Large intestine (tissue), 3 donors: ENCODE measurements around the gene FITM1. TPM values are rescaled to one million over a fixed set of nuclear protein-coding genes. Genes with fewer than 3 reads are reported as not detected.

Experiments used
- DNase-seq, 2 donors: peaks; one replicate each; pipeline versions ENCODE4 v3.0.0 to v3.0.0-alpha.2; 2013
- H3K27ac ChIP-seq: one replicate; pipeline ENCODE4 v1.5.1; 2013; ENCODE audit warnings: low read length
- H3K27me3 ChIP-seq: 2 replicates; pipeline ENCODE4 v1.6.1; 2013; ENCODE audit warnings: low read length; ENCODE audit not compliant: control insufficient read depth, insufficient read depth
- H3K36me3 ChIP-seq: 2 replicates; pipeline ENCODE4 v1.6.1; 2013; ENCODE audit warnings: low read length; ENCODE audit not compliant: control insufficient read depth, insufficient read depth
- H3K4me1 ChIP-seq: one replicate; pipeline ENCODE4 v1.6.1; 2013; ENCODE audit warnings: low read length; ENCODE audit not compliant: control insufficient read depth, insufficient read depth
- H3K4me3 ChIP-seq: one replicate; pipeline ENCODE4 v1.5.1; 2013; ENCODE audit warnings: low read length
- H3K9me3 ChIP-seq: one replicate; pipeline ENCODE4 v1.6.1; 2013; ENCODE audit warnings: mild to moderate bottlenecking, low read depth, low read length, moderate library complexity; ENCODE audit not compliant: control insufficient read depth
- WGBS: methylation state at CpG from one replicate; pipeline ENCODE4 v1.1.5; 2013; ENCODE audit warnings: low lambda C conversion rate; ENCODE audit not compliant: insufficient coverage; 5-methylcytosine and 5-hydroxymethylcytosine counted together
- polyA plus RNA-seq: library from polyadenylated mRNA; unstranded; fragments of 120-200 nt; gene quantifications from one replicate; pipeline ENCODE4 v1.2.1, GENCODE V29; 2013

Gene FITM1
- polyA plus RNA-seq, 1 donor: 2.8 TPM

- H3K4me3 ChIP-seq: no peak overlapping the region
- no peak for DNase-seq
- peaks cover 20% of the 10 kb centered on the region for H3K4me1 ChIP-seq
- H3K9me3 ChIP-seq: no peaks in the 10 kb centered on the region
- WGBS: no CpG with 5 or more reads among the region's 9 CpGs
- H3K36me3 ChIP-seq: peaks cover 53% of the 10 kb centered on the region
- H3K27me3 ChIP-seq: no peaks in the 10 kb centered on the region
- no peak overlapping the region for H3K27ac ChIP-seq
These were observed 19.6 kb downstream of the FITM1 start for GRCh38 chr14:24150061-24150460.

- Histone ChIP-seq H3K27me3 (no peaks in the 10 kb centered on the region), H3K4me3 (no peak overlapping the region), H3K27ac (no peak overlapping the region), H3K9me3 (no peaks in the 10 kb centered on the region), H3K4me1 (peaks cover 15% of the 10 kb centered on the region), H3K36me3 (peaks cover 58% of the 10 kb centered on the region)
- no peak for DNase-seq
- no CpG with 5 or more reads among the region's 9 CpGs for WGBS
These were observed 20.1 kb downstream of the FITM1 start for GRCh38 chr14:24150567-24150966.

GRCh38 chr14:24150993-24151392, 20.5 kb downstream of the FITM1 start:
- H3K27me3 ChIP-seq: no peaks in the 10 kb centered on the region
- peaks cover 62% of the 10 kb centered on the region for H3K36me3 ChIP-seq
- no peaks in the 10 kb centered on the region for H3K9me3 ChIP-seq
- peaks cover 11% of the 10 kb centered on the region for H3K4me1 ChIP-seq
- no peak overlapping the region for H3K4me3 ChIP-seq
- H3K27ac ChIP-seq: no peak overlapping the region
- DNase-seq: no peak
- no CpG with 5 or more reads among the region's 9 CpGs for WGBS

GRCh38 chr14:24151404-24152080, 21.1 kb downstream of the FITM1 start:
- H3K9me3 ChIP-seq: no peaks in the 10 kb centered on the region
- peaks cover 66% of the 10 kb centered on the region for H3K36me3 ChIP-seq
- no peak for DNase-seq
- WGBS: no CpG with 5 or more reads among the region's 16 CpGs
- H3K4me3 ChIP-seq: no peak overlapping the region
- peaks cover 9% of the 10 kb centered on the region for H3K4me1 ChIP-seq
- H3K27ac ChIP-seq: no peak overlapping the region
- no peaks in the 10 kb centered on the region for H3K27me3 ChIP-seq

GRCh38 chr14:24155100-24155499, 24.6 kb downstream of the FITM1 start:
- WGBS: no CpG with 5 or more reads among the region's 10 CpGs
- H3K4me3 ChIP-seq: no peak overlapping the region
- H3K27ac ChIP-seq: no peak overlapping the region
- DNase-seq: no peak
- H3K27me3 ChIP-seq: no peaks in the 10 kb centered on the region
- peaks cover 4% of the 10 kb centered on the region for H3K4me1 ChIP-seq
- H3K9me3 ChIP-seq: no peaks in the 10 kb centered on the region
- peaks cover 76% of the 10 kb centered on the region for H3K36me3 ChIP-seq

GRCh38 chr14:24156840-24157239, 26.4 kb downstream of the FITM1 start:
- 100% methylated on average over 1 of the region's 1 CpG for WGBS
- H3K36me3 ChIP-seq: peaks cover 65% of the 10 kb centered on the region

GRCh38 chr14:24157331-24157730, 26.9 kb downstream of the FITM1 start:
- Histone ChIP-seq H3K4me3 (no peak overlapping the region), H3K36me3 (peaks cover 63% of the 10 kb centered on the region), H3K9me3 (no peaks in the 10 kb centered on the region), H3K27me3 (no peaks in the 10 kb centered on the region), H3K4me1 (peaks cover 19% of the 10 kb centered on the region), H3K27ac (no peak overlapping the region)
- no peak for DNase-seq
- WGBS: no CpG with 5 or more reads among the region's 12 CpGs

More at GRCh38 chr14:24156840-24157239, 26.4 kb downstream of the FITM1 start:
- Histone ChIP-seq H3K4me1 (peaks cover 14% of the 10 kb centered on the region), H3K4me3 (no peak overlapping the region), H3K9me3 (no peaks in the 10 kb centered on the region), H3K27me3 (no peaks in the 10 kb centered on the region), H3K27ac (no peak overlapping the region)
- DNase-seq: no peak

- H3K36me3 ChIP-seq: peaks cover 70% of the 10 kb centered on the region
These were observed 29.5 kb downstream of the FITM1 start for GRCh38 chr14:24159777-24160498.

GRCh38 chr14:24160499-24160849, 30.0 kb downstream of the FITM1 start:
- Histone ChIP-seq H3K4me1 (peaks cover 30% of the 10 kb centered on the region), H3K27me3 (no peaks in the 10 kb centered on the region), H3K4me3 (no peak overlapping the region), H3K36me3 (peaks cover 70% of the 10 kb centered on the region), H3K9me3 (no peaks in the 10 kb centered on the region), H3K27ac (peak overlapping the region; percentile 68)
- WGBS: no CpG with 5 or more reads among the region's 4 CpGs
- DNase-seq: no peak

More at GRCh38 chr14:24159777-24160498, 29.5 kb downstream of the FITM1 start:
- peak overlapping the region; percentile 68 for H3K27ac ChIP-seq
- WGBS: no CpG with 5 or more reads among the region's 11 CpGs
- no peaks in the 10 kb centered on the region for H3K27me3 ChIP-seq
- no peaks in the 10 kb centered on the region for H3K9me3 ChIP-seq
- DNase-seq: no peak
- H3K4me1 ChIP-seq: peaks cover 30% of the 10 kb centered on the region
- no peak overlapping the region for H3K4me3 ChIP-seq

GRCh38 chr14:24160850-24161804, 30.7 kb downstream of the FITM1 start, which contains the start of gene IRF9:
Gene IRF9, plus strand, starts transcription at chr14:24161265. Its CDS starts 880 bp downstream, at chr14:24162145.
- Histone ChIP-seq H3K27me3 (no peaks in the 10 kb centered on the region), H3K4me3 (peak within 1 kb of the TSS; percentile 67), H3K36me3 (peaks cover 71% of the 10 kb centered on the region), H3K9me3 (no peaks in the 10 kb centered on the region), H3K4me1 (peaks cover 30% of the 10 kb centered on the region), H3K27ac (peak within 1 kb of the TSS; percentile 90)
- peak; percentile 98 to 99 for DNase-seq
- no CpG with 5 or more reads among the region's 12 CpGs for WGBS
